Osteocyte (in vitro differentiated cells): ENCODE data around the gene ANKRD65. TPM values are rescaled to one million over a fixed set of nuclear protein-coding genes. Genes with fewer than 3 reads are reported as not detected.

ENCODE experiments used
- DNase-seq: peaks from one replicate; pipeline ENCODE4 v3.0.0; 2021; ENCODE audit warnings: mixed read lengths; ENCODE audit not compliant: unreplicated experiment; ENCODE audit errors: extremely low spot score
- H3K27ac Mint-ChIP-seq: one replicate; pipeline ENCODE4 v1.8.0; 2021; ENCODE audit warnings: mild to moderate bottlenecking, mixed read lengths; ENCODE audit not compliant: unreplicated experiment
- H3K27me3 Mint-ChIP-seq: one replicate; pipeline ENCODE4 v1.8.0; 2021; ENCODE audit warnings: mixed read lengths; ENCODE audit not compliant: unreplicated experiment
- H3K36me3 Mint-ChIP-seq: one replicate; pipeline ENCODE4 v1.8.0; 2021; ENCODE audit warnings: mixed read lengths; ENCODE audit not compliant: unreplicated experiment
- H3K4me1 Mint-ChIP-seq: one replicate; pipeline ENCODE4 v1.8.0; 2021; ENCODE audit warnings: mixed read lengths; ENCODE audit not compliant: unreplicated experiment
- H3K4me3 Mint-ChIP-seq: one replicate; pipeline ENCODE4 v1.8.0; 2021; ENCODE audit warnings: mild to moderate bottlenecking, moderate library complexity, mixed read lengths; ENCODE audit not compliant: unreplicated experiment
- H3K9me3 Mint-ChIP-seq: one replicate; pipeline ENCODE4 v1.8.0; 2021; ENCODE audit warnings: mixed read lengths; ENCODE audit not compliant: unreplicated experiment
- CTCF ChIP-seq: fragments of 200-600 bp; sonication (generic); IDR thresholded peaks from 2 replicates; pipeline ENCODE4 v1.5.0; 2021; ENCODE audit warnings: antibody characterized with exemption, mild to moderate bottlenecking, moderate library complexity
- total RNA-seq: library from RNA; stranded (reverse); gene quantifications from 2 replicates; pipeline ENCODE4 v1.2.1, GENCODE V29; 2021

The ANKRD65 gene
- total RNA-seq, 1 donor from 2014 or later, result 0.21 TPM

DNA sequence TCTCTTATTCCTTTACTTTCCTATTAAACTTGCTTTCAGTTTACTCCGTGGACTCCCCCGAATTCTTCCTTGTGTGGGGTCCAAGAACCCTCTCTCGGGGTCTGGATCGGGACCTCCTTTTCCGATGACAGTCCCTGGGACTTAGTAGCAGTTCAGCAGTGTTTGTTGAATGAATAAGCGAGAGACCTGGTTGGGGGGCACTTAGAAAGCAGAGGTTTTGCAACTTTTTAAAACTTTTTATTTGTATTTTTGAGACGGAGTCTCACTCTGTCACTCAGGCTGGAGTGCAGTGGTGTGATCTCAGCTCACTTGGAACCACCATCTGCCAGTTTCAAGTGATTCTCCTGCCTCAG is 2.1 kb upstream of the ANKRD65 start:
- no peak for DNase-seq
- Mint-ChIP-seq H3K27ac (no peak overlapping the region), H3K4me3 (no peak overlapping the region), H3K9me3 (no peaks in the 10 kb centered on the region), H3K4me1 (no peaks in the 10 kb centered on the region), H3K27me3 (no peaks in the 10 kb centered on the region), H3K36me3 (no peaks in the 10 kb centered on the region)
- no peak for TF ChIP-seq CTCF

DNA sequence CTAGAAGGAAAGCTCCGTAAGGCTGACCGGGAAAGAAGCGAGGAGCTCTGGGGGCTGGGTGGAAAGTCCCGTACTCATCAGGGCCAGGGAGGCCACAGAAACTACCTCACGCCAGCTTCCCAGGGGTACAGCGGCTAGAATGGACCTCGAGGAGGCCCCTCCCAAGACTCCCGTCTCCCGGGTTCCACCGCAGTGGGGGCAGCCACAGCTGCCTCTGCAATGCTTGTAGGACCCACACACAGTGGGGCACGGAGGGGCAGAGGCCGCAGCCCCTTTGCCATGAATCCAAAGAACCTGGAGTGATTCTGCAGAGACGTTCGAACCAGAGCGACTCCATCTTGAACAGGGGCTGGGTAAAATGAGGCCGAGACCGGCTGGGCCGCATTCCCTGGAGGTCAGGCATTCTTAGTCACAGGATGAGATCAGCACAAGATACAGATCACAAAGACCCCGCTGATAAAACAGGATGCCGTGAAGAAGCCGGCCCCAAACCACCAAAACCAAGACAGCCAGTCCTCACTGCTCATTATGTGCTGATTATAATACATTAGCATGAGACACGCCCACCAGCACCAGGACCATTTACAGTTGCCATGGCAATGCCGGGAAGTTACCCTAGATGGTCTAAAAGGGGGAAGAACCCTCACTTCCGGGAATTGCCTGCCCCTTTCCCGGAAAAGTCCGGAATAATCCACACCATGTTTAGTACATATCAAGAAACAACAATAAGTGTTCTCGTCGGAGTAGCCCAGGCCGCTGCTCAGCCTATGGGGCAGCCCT is 1.6 kb upstream of the ANKRD65 start:
- Mint-ChIP-seq H3K27me3 (no peaks in the 10 kb centered on the region), H3K4me1 (no peaks in the 10 kb centered on the region), H3K36me3 (no peaks in the 10 kb centered on the region), H3K4me3 (no peak overlapping the region), H3K27ac (no peak overlapping the region), H3K9me3 (no peaks in the 10 kb centered on the region)
- no peak for TF ChIP-seq CTCF
- DNase-seq, result no peak

GRCh38 chr1:1421907-1422464 is 910 bp upstream of the ANKRD65 start:
- no peaks in the 10 kb centered on the region for H3K27me3 Mint-ChIP-seq
- H3K9me3 Mint-ChIP-seq, result no peaks in the 10 kb centered on the region
- H3K36me3 Mint-ChIP-seq, result no peaks in the 10 kb centered on the region
- no peak overlapping the region for H3K4me3 Mint-ChIP-seq
- H3K27ac Mint-ChIP-seq, result no peak overlapping the region
- TF ChIP-seq CTCF, result no peak
- no peak for DNase-seq
- H3K4me1 Mint-ChIP-seq, result no peaks in the 10 kb centered on the region

- Mint-ChIP-seq H3K27ac (no peak overlapping the region), H3K36me3 (no peaks in the 10 kb centered on the region), H3K4me1 (no peaks in the 10 kb centered on the region), H3K9me3 (no peaks in the 10 kb centered on the region), H3K4me3 (no peak overlapping the region), H3K27me3 (no peaks in the 10 kb centered on the region)
- TF ChIP-seq CTCF, result no peak
- DNase-seq, result no peak
Measured at GRCh38 chr1:1420654-1421141, 378 bp downstream of the ANKRD65 start.

DNA sequence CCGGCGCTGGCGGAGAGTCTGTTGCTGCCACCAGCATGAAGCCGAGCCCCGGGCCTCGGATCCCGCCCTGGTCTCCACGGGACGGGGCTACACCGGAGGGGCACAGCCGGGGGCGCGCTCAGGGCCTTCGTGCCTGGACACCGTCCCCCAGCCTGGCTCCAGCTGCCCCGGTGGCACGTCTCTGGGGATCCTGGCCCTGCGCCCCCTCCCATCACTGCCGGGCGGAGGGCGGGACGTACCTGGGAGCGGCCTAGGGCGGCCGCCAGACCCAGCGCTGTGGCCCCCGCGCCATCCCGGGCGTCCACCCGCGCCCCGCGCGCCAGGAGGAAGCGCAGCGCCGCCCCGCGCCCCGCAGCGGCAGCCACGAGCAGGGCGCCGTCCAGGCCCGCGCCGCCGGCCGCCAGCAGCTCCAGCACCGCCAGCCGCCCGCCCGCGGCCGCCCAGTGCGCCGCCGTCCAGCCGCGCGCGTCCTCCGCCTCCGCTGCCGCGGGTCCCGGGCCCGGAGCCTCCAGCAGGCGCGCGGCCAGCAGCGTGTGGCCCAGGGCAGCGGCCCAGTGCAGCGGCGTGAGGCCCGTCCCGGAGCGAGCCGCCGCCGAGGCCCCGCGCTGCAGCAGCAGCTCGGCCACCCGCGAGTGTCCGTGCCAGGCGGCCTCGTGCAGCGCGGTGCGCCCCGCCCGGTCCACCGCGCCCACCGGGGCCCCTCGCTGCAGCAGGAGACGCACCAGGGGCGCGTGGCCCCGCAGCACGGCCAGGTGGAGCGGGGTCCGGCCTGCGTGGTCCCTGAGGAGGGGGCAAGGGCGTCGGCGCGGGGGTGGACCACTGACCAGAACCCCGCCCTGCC is 1.0 kb downstream of the ANKRD65 start:
- Mint-ChIP-seq H3K27me3 (no peaks in the 10 kb centered on the region), H3K9me3 (no peaks in the 10 kb centered on the region), H3K4me3 (no peak overlapping the region), H3K36me3 (no peaks in the 10 kb centered on the region), H3K27ac (no peak overlapping the region), H3K4me1 (no peaks in the 10 kb centered on the region)
- DNase-seq, result no peak
- TF ChIP-seq CTCF, result no peak
